ENCODE measurements around the gene CEP85. TPM values are rescaled to one million over a fixed set of nuclear protein-coding genes. Genes with fewer than 3 reads are reported as not detected.
A peak's percentile ranks its signal among the peaks of the same experiment; 100 is the strongest.

Gene CEP85
- total RNA-seq, 1 experiment from 2014 or later, result 37.2 TPM

- no peak overlapping the region for H2AFZ ChIP-seq (ENCODE audit: low read depth, low read length, poor library complexity, severe bottlenecking)
- no peaks in the 10 kb centered on the region for H3K9me2 ChIP-seq (ENCODE audit: insufficient read depth)
- intact Hi-C loops (cut with micrococcal nuclease), result loop anchor here (5.0 kb wide), 1 partner anchor 240 kb away; no protein-coding TSS in a partner anchor
- DNase-seq (ENCODE audit: low read depth, low spot score) (no peak), ATAC-seq (no peak)
- H3K27ac ChIP-seq (ENCODE audit: low read depth, low read length), result 0 out of 2 replicates have a peak overlapping the region, but pooled peaks have one; percentile 81
- H3K9ac ChIP-seq (ENCODE audit: low read length), result no peak overlapping the region
- no peaks in the 10 kb centered on the region for H3K27me3 ChIP-seq (ENCODE audit: insufficient read depth, low read length)
- POLR2A ChIA-PET, result no interaction called here
- H3K36me3 ChIP-seq (ENCODE audit: control insufficient read depth in 1 of 2, insufficient read depth in 2 of 2, low read length in 2 of 2), result peaks cover 21 to 36% of the 10 kb centered on the region in 2 experiments
- H4K20me1 ChIP-seq (ENCODE audit: insufficient read depth), result no peaks in the 10 kb centered on the region
- H3K4me1 ChIP-seq (ENCODE audit: control insufficient read depth in 1 of 2, insufficient read depth in 2 of 2, low read length in 2 of 2), result peaks cover 30 to 77% of the 10 kb centered on the region in 2 experiments
- H3K4me3 ChIP-seq (replicated peaks in 1 of 2; ENCODE audit: low read depth in 1 of 2, low read length in 2 of 2), result no peak overlapping the region
- no TSS peak for BruUV-seq (replicated peaks)
- no peak overlapping the region for H3K4me2 ChIP-seq (ENCODE audit: low read length)
- TF ChIP-seq SIN3A (IDR thresholded peaks at IDR 0.05; ENCODE audit: low read depth) (no peak), EZH2 (IDR thresholded peaks at IDR 0.05) (no peak), SP1 (IDR thresholded peaks at IDR 0.05; ENCODE audit: low read depth) (no peak), POLR2A (IDR thresholded peaks at IDR 0.05; ENCODE audit: borderline replicate concordance, extremely low read depth, insufficient read depth, insufficient read length) (no peak), CEBPB (IDR thresholded peaks at IDR 0.05; ENCODE audit: low read depth) (no peak), JUND (IDR thresholded peaks at IDR 0.05) (no peak), ZNF274 (IDR thresholded peaks at IDR 0.05; ENCODE audit: low read depth, low read length) (no peak), EGR1 (IDR thresholded peaks at IDR 0.05; ENCODE audit: low read depth) (no peak), ELF1 (IDR thresholded peaks at IDR 0.05; ENCODE audit: borderline replicate concordance, low read depth) (no peak), YY1 (IDR thresholded peaks at IDR 0.05; ENCODE audit: extremely low read depth, insufficient replicate concordance, low read depth, low read length) (no peak), ATF3 (IDR thresholded peaks at IDR 0.05) (no peak), RAD21 (IDR thresholded peaks at IDR 0.05; ENCODE audit: low read depth) (no peak), CBX3 (IDR thresholded peaks at IDR 0.05; ENCODE audit: low read depth) (no peak), EZH2phosphoT487 (IDR thresholded peaks at IDR 0.05; ENCODE audit: borderline replicate concordance) (no peak)
- RAD21 ChIA-PET (ENCODE audit: low non-redundant PET in 1 of 2, low total read pairs in 2 of 2, uncharacterized antibody in 2 of 2, unreplicated experiment in 2 of 2), result interaction anchor here in 1 of 2 experiments (1.4 kb wide), 1 partner anchor 114 kb away, joined by 5 read pairs; no protein-coding TSS in a partner anchor
- CTCF ChIA-PET, result interaction anchor here (1.0 to 3.9 kb wide), 2 partner anchors 8 to 44 kb away, joined by 3 to 47 read pairs; no protein-coding TSS in a partner anchor
- no peaks in the 10 kb centered on the region for H3K9me3 ChIP-seq (ENCODE audit: control insufficient read depth in 1 of 2, insufficient read depth in 1 of 2, low read depth in 1 of 2, low read length in 2 of 2)
- H3K79me2 ChIP-seq (ENCODE audit: insufficient read depth, low read length), result peaks cover 20% of the 10 kb centered on the region
Measured at GRCh38 chr1:26277261-26277661, 43.3 kb downstream of the CEP85 start.
